Body of pancreas (tissue), 4 donors: Measurements from ENCODE around the gene THNSL1.

Source experiments
- POLR2A ChIP-seq, 3 donors: fragments of 450-650 bp; IDR thresholded peaks; one replicate each; pipeline ENCODE4 v1.6.1; 2016; ENCODE audit warnings: antibody characterized with exemption in 3 of 3, mild to moderate bottlenecking in 2 of 3
- TF ChIP-seq, protein P1 (sequence below), 7 experiments: fragments of 450-650 bp in 4 of 7; fragments of 200-600 bp in 3 of 7; sonication (generic) in 3 of 7; IDR thresholded peaks; one replicate each; pipeline ENCODE4 v1.5.1; 2016 to 2019; ENCODE audit warnings: antibody characterized with exemption in 7 of 7

DNA sequence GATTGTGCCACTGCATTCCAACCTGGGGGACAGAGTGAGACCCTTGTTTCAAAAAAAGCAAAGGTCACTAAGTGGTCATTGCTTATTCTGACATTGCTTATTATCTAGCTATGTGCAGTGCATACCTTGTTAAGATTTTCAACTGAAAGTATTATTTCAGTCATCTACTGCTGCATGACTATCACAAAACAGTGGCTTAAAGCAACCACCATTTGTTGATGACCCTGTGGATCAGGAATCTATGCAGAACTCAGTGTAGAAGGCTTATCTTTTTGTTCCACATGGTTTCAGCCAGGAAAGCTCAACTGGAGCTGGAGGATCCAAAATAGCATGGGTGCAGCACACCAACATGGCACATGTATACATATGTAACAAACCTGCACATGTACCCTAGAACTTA lies 23.1 kb downstream of the THNSL1 start:
- no peak for TF ChIP-seq POLR2A (IDR thresholded peaks at IDR 0.05)
- TF ChIP-seq, protein P1, sequence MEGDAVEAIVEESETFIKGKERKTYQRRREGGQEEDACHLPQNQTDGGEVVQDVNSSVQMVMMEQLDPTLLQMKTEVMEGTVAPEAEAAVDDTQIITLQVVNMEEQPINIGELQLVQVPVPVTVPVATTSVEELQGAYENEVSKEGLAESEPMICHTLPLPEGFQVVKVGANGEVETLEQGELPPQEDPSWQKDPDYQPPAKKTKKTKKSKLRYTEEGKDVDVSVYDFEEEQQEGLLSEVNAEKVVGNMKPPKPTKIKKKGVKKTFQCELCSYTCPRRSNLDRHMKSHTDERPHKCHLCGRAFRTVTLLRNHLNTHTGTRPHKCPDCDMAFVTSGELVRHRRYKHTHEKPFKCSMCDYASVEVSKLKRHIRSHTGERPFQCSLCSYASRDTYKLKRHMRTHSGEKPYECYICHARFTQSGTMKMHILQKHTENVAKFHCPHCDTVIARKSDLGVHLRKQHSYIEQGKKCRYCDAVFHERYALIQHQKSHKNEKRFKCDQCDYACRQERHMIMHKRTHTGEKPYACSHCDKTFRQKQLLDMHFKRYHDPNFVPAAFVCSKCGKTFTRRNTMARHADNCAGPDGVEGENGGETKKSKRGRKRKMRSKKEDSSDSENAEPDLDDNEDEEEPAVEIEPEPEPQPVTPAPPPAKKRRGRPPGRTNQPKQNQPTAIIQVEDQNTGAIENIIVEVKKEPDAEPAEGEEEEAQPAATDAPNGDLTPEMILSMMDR (IDR thresholded peaks at IDR 0.05), result no peak
